22Rv1 (cell line): ENCODE measurements around the gene TMEM121.

ENCODE experiments used
- H3K27ac ChIP-seq: fragments of 450-650 bp; 2 replicates; pipeline ENCODE4 v1.5.1; 2017
- ZFX ChIP-seq: fragments of 450-650 bp; IDR thresholded peaks from 2 replicates; pipeline ENCODE4 v1.6.1; 2017; ENCODE audit warnings: antibody characterized with exemption, borderline replicate concordance
- TF ChIP-seq, protein P1 (sequence below): fragments of 450-650 bp; IDR thresholded peaks from 2 replicates; pipeline ENCODE4 v1.5.1; 2017; ENCODE audit warnings: mild to moderate bottlenecking

TMEM121 gene

DNA sequence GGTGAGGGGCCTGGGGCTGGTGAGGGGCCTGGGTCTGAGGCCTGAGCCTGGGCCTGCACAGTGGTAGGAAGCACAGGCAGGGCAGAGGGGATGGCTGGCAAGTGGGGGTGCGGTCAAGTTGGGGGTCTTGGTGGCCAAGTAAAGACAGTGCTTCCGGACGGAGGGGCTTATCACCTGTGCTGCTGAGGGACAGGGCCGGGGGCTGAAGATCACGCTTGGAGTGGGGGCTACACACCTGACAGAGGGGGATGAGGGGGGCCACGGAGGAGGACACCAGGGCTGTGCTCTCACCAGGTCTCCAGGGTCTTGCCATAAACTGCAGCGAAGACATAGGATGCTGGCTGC lies 23.1 kb upstream of the TMEM121 start:
- no peak overlapping the region for H3K27ac ChIP-seq
- no peak for TF ChIP-seq ZFX
- TF ChIP-seq, protein P1, sequence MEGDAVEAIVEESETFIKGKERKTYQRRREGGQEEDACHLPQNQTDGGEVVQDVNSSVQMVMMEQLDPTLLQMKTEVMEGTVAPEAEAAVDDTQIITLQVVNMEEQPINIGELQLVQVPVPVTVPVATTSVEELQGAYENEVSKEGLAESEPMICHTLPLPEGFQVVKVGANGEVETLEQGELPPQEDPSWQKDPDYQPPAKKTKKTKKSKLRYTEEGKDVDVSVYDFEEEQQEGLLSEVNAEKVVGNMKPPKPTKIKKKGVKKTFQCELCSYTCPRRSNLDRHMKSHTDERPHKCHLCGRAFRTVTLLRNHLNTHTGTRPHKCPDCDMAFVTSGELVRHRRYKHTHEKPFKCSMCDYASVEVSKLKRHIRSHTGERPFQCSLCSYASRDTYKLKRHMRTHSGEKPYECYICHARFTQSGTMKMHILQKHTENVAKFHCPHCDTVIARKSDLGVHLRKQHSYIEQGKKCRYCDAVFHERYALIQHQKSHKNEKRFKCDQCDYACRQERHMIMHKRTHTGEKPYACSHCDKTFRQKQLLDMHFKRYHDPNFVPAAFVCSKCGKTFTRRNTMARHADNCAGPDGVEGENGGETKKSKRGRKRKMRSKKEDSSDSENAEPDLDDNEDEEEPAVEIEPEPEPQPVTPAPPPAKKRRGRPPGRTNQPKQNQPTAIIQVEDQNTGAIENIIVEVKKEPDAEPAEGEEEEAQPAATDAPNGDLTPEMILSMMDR, result no peak

DNA sequence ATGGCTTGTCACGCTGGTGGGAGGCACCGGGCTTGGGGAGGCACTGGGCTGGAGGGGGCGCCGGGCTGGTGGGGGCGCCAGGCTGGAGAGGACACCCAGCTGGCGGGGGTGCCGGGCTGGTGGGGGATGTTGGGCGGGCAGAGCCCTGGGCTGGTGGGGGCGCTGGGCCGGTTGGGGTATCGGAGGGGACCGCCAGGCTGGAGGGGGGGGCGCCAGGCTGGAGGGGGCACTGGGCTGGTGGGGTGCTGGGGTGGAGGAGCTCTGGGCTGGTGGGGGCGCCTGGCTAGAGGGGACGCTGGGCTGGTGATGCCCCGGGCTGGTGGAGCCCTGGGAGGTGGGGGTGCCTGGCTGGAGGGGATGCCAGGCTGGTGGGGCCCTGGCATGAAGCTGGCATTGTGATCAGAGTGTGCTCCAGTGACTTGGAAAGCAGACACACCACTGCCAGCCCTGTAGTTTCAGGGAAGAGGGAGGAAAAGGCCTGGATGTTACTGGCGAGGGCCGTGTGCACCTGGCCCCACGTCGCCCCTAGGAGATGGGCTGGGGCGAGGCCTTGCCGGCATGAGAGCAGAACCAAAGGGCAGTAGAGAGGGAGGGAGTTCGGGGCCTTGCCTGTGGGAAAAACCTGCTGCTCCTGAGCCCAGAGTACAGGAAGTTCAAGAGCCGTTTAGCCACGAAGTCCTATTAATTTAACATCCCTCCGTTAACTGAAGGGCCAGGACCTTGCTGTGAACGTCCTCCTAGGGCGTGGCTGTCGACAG lies 22.3 kb upstream of the TMEM121 start:
- H3K27ac ChIP-seq, result no peak overlapping the region
- TF ChIP-seq ZFX, result no peak
- TF ChIP-seq, protein P1, result no peak

DNA sequence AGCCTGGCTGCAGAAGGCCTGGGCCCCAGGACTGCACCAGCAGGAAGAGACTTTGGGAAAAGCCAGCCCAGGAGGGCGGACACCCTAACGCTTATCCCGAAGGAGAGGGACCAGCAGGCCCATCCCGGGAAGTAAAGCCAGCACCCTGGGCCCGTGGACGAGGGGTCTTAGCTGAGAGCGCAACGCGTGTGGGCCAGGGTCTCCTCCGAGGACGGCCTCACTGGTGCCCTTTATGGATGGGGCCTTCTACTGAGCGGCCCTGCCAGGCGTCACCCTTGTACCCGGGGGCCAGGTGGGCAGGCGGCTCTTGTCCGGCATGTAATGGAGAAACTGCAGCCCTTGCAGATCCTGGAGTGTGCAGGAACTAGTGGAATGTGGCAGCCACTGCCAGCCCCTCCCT lies 21.3 kb upstream of the TMEM121 start:
- no peak overlapping the region for H3K27ac ChIP-seq
- TF ChIP-seq, protein P1, result no peak
- no peak for TF ChIP-seq ZFX

DNA sequence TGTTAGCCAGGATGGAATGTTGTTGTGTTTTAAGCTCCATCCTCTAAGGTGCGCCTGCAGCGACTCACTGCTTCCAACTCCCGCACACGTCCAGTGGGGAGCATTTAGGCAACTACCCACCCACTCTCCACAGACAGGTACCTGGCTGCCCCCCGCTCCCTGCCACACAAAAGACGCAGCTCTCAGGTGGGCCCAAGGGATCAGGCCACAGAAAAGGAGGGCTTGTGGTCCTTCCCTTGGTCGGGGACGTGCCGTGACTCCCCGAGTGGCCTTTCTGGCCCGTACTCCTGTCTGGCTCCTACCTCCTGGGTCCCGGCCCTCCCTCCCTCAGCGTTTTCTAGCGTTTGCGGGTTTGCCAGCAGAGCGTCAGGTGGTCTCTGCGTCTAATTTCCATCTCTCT lies 19.1 kb upstream of the TMEM121 start:
- TF ChIP-seq ZFX, result no peak
- TF ChIP-seq, protein P1, result no peak
- no peak overlapping the region for H3K27ac ChIP-seq

DNA sequence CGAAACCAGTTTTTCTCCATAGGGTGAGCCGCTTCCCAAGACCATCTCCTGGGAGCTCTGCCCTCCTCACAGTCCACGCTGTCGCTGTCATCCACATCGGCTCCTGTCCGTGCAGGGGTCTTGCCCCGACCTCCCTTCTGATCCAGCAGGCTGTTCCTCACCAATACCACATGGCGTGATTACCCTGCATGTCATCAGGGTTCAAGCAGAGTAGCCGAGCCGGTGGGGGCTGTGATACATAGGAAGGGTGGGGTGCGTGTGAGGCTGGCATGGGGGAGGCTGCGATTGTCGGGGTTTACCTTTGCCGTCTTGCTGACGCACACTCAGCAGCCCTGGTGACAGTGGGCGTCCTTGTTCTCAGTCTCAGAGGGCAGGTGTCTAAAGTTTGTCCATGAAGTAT lies 18.3 kb upstream of the TMEM121 start:
- no peak for TF ChIP-seq ZFX
- TF ChIP-seq, protein P1, result no peak
- no peak overlapping the region for H3K27ac ChIP-seq

DNA sequence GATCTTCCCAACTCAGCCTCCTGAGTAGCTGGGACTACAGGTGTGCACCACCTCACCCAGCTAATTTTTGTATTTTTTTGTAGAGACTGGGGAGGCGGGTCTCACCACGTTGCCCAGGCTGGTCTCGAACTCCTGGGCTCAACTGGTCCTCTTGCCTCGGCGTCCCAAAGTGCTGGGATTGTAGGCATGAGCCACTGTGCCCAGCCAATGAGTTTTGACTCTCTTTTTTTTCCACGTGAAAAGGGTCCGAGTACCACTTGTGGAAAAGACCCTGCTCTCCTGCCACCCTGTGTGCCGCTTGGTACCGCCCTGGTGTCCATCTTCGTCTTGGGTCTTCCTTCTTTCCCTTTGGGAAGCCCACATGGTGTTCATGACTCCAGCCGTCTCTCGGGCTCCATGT lies 17.8 kb upstream of the TMEM121 start:
- TF ChIP-seq ZFX, result no peak
- TF ChIP-seq, protein P1, result no peak
- no peak overlapping the region for H3K27ac ChIP-seq

DNA sequence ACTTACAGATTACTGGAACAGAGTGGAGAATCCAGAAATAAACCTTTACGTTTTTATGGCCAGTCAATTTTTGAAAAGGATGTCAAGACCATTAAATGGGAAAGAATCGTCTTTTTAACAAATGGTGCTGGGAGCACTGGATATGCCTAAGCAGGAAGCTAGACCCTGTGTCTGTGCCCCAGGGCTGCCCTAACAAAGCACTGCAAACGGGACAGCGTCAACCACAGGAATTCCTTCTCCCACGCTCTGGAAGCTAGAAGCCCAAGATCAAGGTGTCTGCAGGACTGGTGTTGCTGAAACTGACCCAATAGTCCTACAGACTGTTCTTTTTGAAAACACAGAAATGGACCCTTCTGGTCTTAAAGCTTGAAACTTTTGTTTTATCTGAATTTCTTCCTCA lies 9.3 kb upstream of the TMEM121 start:
- H3K27ac ChIP-seq, result no peak overlapping the region
- TF ChIP-seq, protein P1, result no peak
- no peak for TF ChIP-seq ZFX
